ENCODE measurements around the gene TPRG1. TPM values are rescaled to one million over a fixed set of nuclear protein-coding genes. Genes with fewer than 3 reads are reported as not detected.

Gene TPRG1
- total RNA-seq, 1 experiment from 2014 or later = 0.42 TPM

DNA sequence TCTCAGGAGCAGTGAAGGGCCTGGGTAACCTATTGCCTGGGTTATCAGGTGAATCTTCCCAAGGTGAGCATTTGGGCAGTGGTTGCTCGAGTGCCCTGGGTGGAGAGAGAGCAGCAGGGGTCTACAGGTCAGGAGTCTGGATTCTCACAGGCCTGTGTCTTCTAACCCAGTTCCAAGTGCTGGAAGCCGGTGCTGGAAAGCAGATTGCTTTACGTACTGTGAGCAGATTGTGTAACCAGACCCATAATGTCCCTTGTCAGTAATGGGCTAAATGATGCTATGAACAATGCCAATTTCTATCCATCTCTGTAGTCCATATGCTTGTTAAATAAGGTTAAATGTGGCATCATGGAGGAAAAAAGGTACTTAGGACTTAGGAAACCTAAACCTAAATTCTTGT, 106.5 kb downstream of the TPRG1 start:
- DNase-seq (ENCODE audit: low read depth) = no peak

DNA sequence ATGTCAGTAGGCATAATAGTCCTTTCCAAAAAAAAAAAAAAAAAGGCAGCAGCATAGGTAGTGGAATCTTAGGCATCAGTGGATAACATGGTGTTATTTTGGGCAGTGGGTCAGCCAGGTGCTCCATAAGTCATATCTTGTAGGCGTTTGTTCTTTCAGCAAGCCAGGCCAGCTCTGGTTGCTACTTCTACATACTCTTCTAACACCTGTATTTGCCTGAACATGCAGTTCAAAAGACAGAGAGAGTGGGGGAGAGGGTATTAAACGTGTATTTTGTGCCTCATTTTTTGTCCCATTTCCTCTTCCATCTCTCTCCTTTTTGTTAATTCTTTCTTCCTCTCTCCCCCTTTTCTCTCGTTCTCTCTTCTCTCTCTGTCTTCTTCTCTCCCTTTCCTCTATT, 110.4 kb downstream of the TPRG1 start:
- no peak for DNase-seq (ENCODE audit: low read depth)

DNA sequence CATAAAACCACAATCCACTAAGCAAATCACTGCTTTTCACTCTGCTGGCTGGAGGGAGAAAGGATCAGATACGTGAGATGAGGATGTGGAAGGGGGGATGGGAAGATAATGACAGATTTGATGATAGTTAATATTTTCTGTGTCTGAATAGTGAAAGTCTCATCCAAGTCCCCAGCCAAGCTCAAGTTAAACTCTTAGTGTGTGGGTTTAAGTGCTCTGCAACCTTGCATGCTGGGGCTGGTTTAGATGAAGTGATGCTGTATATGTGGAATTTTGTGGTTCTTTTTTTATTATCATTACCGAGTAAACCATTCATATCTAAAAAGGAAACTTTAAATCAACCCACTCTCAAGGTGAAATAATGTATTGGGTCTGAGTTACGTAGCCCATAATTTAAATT, 111.0 kb downstream of the TPRG1 start:
- DNase-seq (ENCODE audit: low read depth) = no peak

DNA sequence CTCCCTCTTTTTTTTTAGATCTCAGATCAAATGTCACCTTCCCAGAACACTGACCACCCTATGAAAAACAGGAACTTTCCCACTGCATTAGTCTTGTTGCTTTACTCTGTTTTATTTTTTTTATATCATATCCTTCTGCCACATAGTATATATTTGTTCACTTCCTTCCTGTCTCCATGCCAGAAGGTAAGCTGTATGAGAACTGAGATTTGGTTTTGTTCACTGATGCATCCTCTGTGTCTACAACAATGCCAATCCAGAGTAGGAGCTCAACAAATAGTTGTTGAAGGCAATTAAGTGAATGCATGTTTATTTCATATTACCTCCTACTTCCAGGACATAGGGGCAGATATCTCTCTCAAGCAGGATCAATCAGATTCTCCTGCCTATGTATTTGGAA, 114.4 kb downstream of the TPRG1 start:
- DNase-seq (ENCODE audit: low read depth) = no peak

DNA sequence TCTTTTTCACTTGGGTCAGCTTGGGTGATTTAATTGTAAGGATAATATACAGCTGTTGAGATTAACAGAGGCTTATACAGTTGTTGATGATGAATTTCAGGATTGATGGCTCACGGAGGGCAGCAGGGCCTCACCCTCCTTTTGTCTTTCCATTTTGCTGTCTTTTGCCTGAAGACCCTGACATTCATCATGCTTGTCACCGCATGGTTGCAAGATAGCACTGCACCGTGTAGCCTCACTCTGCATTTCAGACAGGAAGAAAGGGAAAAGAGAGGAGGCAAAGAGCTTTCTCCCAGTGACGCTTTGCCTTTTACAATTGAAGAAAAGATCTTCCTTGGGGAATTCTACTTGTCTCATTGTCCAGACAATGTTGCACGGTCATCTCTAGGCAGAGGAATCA, 115.1 kb downstream of the TPRG1 start:
- DNase-seq (ENCODE audit: low read depth) = no peak

DNA sequence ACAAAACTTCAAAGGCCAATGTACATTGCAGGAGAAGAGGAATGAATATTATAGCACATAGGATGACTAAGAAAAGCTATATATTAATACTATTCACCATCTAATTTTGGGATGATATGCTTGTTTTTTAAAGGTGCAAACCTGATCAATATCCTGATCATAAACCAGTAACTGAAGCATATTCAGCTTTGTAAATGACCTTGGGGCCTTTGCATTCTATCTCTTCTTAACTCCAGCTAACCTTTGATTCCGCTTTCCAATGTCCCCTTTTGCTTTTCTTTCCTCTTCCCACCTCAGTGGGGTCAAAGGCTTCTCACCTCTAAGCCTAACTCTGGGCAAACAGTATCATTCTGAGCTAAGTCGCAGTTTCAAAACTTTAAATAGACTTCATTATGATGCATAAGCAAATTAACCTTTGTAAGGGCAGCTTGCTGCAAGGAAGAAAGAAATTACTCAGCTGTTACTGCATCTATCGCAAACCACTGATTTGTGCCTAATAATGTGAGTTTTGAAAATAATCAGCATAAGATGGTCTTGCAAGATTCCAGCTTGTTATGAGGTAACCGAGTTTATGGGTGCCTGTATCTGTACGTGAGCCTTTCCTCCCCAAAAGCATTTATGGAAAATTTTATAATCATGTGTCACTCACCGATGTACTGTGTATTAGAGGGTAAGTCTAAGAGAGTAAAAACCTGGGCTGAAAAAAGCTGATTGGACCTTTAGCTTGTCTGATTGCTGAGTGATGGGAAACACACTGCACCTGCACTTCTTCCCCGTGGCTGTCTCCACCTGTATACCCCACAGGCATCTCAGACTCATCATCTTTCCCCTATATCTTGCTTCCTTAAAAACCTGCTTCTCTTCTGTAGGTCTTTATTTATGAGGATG, 116.8 kb downstream of the TPRG1 start:
- DNase-seq (ENCODE audit: low read depth) = no peak

DNA sequence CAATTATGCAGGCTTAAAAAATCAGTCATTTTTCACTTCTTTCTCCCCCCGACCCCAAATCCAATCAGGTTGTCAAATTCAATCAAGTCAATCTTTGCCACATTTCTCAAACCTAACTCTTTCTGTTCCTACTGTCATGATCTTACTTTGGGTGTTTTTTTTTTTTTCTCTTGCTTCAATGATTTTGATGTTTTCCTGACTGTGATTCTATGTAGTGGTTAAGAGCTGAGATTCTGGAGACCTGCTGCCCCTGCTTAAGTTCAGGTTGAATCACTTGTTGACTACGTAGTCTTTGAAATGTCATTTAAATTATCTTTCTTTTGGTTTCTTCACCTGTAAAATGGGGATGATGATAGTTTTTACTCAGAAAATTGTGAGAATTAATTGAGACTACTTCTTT, 117.5 kb downstream of the TPRG1 start:
- DNase-seq (ENCODE audit: low read depth) = no peak

DNA sequence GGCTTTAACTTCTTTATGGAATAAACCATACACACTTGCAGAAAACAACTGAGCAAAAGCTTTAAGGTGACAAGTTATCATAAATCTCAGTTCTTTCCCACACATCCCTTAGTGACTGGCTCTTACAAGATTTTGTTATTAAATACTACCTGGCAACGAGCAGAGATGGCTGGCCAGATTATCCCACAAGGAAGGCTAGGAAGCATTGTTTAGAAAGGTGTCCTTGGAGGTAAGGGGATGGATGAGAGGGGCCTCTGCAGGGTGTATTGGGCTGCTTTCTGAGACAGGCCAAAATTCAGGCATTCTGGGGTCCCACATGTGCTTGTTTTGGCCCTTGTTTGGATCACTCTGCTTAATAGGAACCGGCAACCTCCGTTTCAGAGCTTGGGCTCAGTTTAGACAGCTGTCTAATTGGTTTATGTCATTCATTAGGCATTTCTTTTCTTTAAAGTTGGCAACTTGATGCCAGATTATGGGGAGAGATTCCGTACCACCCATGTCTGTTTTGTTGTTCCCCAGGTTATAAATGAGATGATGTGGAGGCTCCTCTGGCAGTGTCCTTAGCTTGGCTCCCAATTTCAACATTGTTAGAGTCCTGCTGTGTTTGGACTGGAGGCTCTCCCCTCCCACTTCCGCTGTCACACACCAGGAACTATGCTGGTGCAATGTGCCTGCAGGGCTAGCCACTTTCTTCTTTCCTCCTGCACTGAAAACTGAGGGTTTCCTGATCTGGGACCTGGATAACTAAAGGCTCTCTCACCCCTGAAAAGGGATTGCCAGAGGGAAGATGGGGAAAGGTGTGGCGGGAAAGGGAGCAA, 121.1 kb downstream of the TPRG1 start:
- DNase-seq (ENCODE audit: low read depth) = peak; percentile 73

DNA sequence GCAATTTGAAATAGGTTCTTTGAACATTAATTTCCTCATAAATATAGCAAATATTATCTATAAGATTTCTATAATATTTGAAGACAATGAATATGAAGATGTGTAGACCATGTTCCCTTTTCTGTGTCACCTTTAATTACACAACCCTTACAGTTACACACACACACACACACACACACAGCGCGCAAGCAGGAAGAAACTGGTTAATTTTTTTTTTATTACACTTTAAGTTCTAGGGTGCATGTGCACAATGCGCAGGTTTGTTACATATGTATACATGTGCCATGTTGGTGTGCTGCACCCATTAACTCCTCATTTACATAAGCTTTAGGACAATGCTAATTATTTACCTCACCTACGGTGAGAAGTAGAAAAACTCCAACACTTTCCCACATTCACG, 122.9 kb downstream of the TPRG1 start:
- no peak for DNase-seq (ENCODE audit: low read depth)

DNA sequence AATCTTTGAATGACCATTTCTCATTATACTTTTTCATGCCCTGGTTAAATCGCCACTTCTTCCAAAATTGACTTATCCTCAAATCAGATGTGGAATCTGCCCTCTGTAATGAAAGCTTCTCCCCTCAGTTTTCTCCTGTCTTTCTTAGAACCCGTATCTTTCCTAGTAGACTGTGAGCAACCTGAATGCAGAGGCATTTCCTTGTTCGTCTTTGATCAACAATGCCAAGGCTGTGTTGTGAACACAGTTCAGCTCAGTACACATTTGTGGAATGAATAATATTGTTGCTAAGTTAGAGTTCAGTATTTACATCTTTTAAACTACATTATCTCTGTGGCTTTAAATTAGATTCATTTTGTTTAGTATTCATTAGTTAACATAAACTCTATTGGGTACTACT, 123.3 kb downstream of the TPRG1 start:
- DNase-seq (ENCODE audit: low read depth) = no peak

DNA sequence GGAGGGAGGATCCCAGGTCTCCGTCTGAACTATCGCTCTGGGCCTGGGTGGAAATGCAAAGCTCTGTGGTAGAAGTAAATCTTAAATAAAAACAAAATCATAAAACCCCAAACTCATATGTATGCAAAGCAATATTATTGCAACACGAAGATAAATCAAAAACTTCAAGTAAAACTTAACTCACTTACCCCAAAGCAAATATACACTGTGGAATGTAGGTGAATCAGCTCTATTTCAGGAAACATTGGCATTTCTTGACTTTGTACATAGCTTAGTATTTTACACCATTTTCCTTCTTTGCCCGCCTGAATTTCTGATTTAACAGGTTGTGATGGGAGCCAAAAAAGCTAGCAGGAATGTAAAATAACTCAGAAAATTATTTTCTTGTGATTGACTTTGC, 126.2 kb downstream of the TPRG1 start:
- DNase-seq (ENCODE audit: low read depth) = no peak

DNA sequence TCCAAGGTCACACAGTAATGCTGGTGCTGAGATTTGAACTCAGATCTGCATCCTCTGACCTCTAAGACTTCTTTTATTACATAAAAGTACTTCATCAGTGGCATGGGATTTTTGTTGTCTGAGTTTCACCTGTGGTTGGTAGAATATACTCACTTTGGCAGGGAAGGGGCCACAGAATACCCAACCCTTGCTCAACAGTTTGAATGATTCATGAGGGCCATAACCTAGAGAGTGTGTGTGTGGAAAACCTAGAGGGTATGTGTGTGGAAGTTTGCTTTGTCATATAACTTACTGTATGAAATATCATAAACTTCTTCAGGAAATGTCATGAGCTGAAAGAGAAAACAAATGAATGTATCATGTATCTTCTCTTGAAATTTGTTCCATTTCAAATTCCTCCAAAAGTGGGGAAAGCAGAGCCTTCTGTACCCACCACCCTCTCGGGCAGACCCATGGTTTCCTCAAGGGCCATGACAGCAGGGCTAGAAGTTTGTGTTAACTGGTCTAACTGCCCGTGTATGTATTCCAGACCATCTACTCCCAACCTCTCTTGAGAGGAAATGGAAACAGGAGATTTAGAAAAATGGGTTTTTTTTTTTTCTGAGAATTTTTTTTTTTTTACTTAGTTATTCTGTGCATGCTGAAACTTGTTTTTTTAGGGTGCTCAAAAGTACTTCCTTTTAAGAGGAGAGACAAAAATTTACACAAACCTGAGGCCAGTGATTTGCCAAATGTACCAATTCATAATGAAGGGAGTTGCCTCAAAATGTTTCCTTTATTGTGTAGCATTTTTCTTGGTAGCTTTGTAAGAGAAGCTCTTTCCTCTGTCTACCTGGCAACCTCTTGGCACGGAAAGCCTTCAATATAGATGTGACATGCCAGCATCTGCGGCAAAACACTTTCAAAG, 127.0 kb downstream of the TPRG1 start:
- DNase-seq (ENCODE audit: low read depth) = peak; percentile 79

DNA sequence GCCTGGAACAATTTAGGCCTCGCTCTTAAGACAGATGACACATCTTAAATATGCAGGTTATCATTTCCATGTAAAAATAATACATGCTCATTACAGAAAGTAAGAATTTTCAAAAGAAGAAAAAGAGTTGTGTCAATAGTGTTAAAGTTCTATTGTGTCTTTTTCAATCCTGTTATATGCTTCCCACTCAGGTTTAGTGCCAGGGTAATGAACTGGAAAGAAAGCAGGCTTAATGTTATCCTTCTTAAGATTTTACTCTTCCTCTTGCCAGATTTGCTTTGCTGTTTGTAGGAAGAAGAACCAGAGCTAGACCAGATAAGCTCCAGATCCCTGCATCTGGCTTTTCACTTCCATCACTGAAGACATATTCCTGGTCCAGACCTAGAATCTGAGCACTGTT, 128.6 kb downstream of the TPRG1 start:
- DNase-seq (ENCODE audit: low read depth) = no peak

DNA sequence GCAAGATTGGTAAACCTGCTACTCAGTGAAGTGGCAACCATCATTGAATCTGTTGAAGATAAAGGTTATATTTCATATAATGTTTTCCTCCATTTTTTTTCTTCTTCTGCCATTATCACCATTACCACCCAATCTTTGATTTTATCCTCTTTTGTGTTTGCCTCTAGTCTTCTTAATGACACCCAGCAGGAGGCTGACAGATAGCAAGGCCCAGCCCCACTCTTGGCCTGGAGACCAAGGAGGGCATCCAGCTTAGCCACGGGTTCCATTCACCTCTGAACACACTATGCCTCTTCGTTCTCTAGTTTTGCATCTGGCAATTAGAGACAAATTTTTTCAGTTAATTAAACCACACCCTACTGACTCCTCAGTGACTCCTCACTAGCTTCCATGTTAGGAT, 129.7 kb downstream of the TPRG1 start:
- no peak for DNase-seq (ENCODE audit: low read depth)

DNA sequence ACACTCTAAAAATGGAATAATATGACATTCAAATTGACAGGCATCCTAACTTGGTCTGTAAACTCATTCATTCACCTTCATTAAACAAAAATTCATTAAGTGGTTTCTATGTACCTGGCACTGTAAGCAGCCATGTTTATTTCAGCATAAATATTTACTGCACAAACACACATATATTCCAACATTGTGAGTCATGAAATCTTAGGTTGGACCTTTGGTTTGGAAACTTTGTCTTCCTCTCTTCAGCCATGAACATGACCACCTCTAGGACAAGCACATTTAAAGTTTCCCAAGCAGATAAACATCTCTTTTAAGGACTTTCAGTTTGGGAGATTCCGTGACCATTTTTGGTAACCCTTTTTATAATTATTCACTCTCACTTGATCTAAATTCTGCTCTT, 131.8 kb downstream of the TPRG1 start:
- DNase-seq (ENCODE audit: low read depth) = peak; percentile 78

DNA sequence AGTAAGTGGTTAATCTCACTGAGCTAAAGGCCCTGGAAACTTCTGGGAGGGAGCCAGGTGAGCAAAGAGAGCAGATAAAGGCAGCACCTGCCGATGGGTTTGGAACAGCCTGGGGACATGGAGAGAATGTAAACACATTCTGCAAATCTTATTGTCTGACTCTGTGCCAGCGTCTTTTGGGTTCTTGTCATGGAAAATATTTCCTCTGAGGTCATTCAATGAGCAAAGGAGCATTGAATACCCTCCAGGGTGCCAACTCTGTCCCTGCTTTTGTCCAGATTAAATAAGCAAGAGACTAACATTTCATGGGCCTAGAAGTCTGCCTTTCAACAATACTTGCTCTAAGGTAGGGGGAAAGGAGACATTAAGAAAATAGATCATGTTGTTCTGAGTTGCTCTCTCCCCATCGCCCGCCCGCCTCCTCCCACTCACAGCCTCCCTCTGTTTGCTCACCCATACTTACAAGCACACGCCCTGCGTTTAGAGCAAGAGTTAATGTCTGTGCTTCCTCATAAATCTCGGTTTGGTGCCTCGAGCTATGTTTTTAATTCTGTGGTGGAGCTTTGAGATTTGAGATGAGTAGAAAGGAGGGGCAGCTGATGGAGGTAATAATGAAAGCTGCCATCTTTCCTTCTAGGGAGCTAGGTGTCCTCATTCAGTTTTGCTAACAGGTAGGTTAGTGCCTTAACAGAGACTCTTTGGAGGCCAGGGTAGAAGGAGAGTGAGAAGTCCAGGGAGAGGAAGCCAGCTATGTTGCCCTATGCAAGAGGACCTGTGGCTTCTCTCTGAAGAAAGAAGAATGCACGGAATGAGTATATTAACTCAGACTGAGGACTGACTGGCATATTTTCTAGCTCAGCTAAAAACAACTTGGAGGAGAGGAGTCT, 132.9 kb downstream of the TPRG1 start:
- peak; percentile 98 for DNase-seq (ENCODE audit: low read depth)

DNA sequence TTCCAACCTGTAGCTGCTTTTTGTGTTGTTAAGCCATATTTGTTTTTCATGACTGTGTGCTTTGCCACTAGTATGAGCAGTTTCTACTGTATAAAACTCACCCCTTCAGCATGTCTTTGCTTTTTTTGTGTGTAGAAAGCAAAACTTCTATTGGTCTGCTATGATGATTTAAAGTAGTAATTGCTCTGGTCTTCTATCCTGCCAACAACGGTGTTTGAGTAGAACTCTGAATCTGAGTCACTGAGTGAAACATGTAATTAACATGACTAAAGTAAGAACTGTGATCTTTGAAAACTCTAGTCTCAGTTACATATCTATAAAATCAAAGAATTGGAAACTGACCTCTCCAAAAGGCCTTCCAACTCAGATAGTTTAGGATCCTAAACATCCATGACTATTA, 133.6 kb downstream of the TPRG1 start:
- DNase-seq (ENCODE audit: low read depth) = peak; percentile 71

DNA sequence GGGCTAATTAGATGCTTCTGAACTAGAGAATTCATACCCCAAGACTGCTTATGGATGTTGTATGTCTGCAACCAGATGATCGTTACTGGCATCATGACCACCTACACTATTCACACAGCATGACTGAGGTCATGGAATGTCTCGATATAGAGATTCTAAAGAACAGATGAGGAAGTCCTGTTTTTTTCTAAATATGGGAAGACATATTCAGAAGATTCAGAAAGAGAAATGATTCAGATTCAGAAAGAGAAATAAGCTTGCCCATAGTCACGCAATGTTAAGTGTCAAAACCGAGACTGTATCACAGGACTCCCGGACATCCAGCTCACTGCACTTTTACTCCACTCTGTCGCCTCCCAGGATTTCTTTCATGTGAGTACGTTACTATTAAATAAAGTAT, 136.2 kb downstream of the TPRG1 start:
- DNase-seq (ENCODE audit: low read depth) = no peak

DNA sequence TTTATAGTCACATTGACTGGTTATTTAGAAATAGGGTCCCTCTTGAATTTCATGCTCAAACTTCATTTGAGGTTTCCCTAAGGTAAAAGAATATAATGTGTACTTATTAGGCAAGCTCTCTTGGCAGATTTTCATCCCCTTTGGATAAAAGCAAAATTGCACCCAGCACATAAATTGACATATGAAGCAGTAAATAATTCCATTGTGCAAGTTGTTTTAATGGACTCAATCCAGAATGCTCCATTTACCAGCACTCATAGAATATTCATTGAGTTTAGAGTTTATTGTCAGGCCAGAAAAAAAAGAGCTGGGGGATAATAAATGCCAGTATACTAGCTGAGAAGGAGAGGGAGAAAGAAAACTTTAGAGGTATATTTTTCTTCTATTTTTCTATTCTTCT, 136.8 kb downstream of the TPRG1 start:
- no peak for DNase-seq (ENCODE audit: low read depth)

DNA sequence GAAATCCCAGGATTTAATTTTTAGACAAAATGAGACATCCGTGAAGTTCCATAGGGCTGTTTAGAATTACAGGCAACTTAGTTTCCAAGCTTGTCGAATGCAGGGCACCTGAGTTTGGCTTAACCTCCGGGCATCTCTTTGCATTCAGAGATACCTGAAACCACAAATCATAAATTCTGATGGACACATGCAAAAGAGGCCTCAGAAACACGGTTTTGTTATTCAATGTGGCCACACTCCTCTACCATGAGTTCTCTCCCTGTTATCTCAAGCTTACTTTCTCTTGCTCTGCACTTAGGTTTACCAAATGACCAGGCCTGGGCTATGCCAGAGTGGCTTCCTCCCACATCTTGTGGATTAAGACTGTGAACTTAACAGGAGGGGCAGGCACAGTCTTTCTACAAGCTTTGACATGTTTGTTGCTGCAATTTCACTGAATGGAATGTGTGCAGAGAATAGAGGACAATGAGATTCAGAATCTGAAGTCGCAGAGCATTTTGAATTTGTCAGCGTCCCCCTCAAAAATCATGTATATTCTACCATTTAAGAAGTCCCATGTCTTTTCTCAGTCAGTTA, 137.7 kb downstream of the TPRG1 start:
- DNase-seq (ENCODE audit: low read depth) = no peak

DNA sequence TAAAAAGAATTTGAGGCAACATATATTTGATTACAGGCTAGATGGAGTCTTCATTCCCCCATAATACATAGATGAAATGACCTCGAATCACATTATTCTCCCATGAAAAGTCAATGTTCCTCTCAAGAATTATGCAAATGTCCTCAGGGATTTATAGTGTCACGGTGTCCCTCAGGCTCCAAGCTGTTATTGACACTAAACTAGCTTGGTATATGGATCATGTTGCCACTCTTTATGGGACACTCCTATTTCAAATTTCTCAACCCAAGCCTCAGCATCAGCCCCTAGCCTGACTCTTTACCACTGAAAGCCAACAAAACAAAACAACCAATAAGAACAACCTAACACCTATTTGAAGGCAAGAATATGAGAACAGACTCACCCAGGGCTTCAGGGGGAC, 139.8 kb downstream of the TPRG1 start:
- no peak for DNase-seq (ENCODE audit: low read depth)
